HEK293T (cell line): ENCODE results near the gene ZNF579.
A peak's percentile ranks its signal among the peaks of the same experiment; 100 is the strongest.

Source experiments
- ARNT ChIP-seq: fragments of 450-650 bp; IDR thresholded peaks from 2 replicates; pipeline ENCODE4 v1.6.1; 2017; ENCODE audit warnings: mild to moderate bottlenecking
- BHLHE40 ChIP-seq: fragments of 450-650 bp; IDR thresholded peaks from 2 replicates; pipeline ENCODE4 v1.6.1; 2016; ENCODE audit warnings: mild to moderate bottlenecking, moderate library complexity, borderline replicate concordance
- ELF4 ChIP-seq: fragments of 450-650 bp; IDR thresholded peaks from 2 replicates; pipeline ENCODE4 v1.6.1; 2017; ENCODE audit warnings: antibody characterized with exemption
- FOXM1 ChIP-seq: fragments of 450-650 bp; IDR thresholded peaks from 2 replicates; pipeline ENCODE4 v1.6.1; 2017; ENCODE audit warnings: mild to moderate bottlenecking, borderline replicate concordance
- HDGF ChIP-seq: fragments of 450-650 bp; IDR thresholded peaks from 2 replicates; pipeline ENCODE4 v1.6.1; 2017; ENCODE audit warnings: antibody characterized with exemption, borderline replicate concordance
- L3MBTL2 ChIP-seq: fragments of 450-650 bp; conservative IDR thresholded peaks from 2 replicates; pipeline ENCODE4 v1.6.1; 2016; ENCODE audit warnings: mild to moderate bottlenecking
- NFRKB ChIP-seq: fragments of 450-650 bp; IDR thresholded peaks from 2 replicates; pipeline ENCODE4 v1.6.1; 2016; ENCODE audit warnings: mild to moderate bottlenecking, moderate library complexity
- PKNOX1 ChIP-seq: fragments of 450-650 bp; IDR thresholded peaks from 2 replicates; pipeline ENCODE4 v1.6.1; 2016
- SP1 ChIP-seq: fragments of 450-650 bp; IDR thresholded peaks from 2 replicates; pipeline ENCODE4 v1.6.1; 2017
- SUZ12 ChIP-seq: fragments of 450-650 bp; IDR thresholded peaks from 2 replicates; pipeline ENCODE4 v1.6.1; 2016; ENCODE audit warnings: mild to moderate bottlenecking
- TARDBP ChIP-seq: fragments of 450-650 bp; IDR thresholded peaks from 2 replicates; pipeline ENCODE4 v1.6.1; 2016
- ZNF384 ChIP-seq: fragments of 450-650 bp; IDR thresholded peaks from 2 replicates; pipeline ENCODE4 v1.6.1; 2016

- TF ChIP-seq ZNF384 (no peak), SUZ12 (no peak), HDGF (no peak), ARNT (no peak), SP1 (peak; percentile 98), BHLHE40 (no peak), TARDBP (no peak), FOXM1 (no peak), NFRKB (no peak), ELF4 (no peak), PKNOX1 (no peak), L3MBTL2 (peak; percentile 42; the same call in 1 of the 2 replicates)
Observed at GRCh38 chr19:55624109-55625003, 43.7 kb upstream of the ZNF579 start, which contains the start of gene ZNF784.
